MM.1S (cell line): ENCODE measurements around the gene GSTT2.

ENCODE experiments used
- DNase-seq: peaks from one replicate; pipeline ENCODE4 v3.0.0-alpha.2; 2015
- H2AFZ ChIP-seq: fragments of 300-600 bp; sonication (generic); 2 replicates; pipeline ENCODE4 v1.6.0; 2016; ENCODE audit warnings: antibody characterized with exemption, low read length
- H3F3A ChIP-seq: fragments of 300-600 bp; sonication (generic); 2 replicates; pipeline ENCODE4 v1.6.1; 2016; ENCODE audit warnings: mild to moderate bottlenecking, antibody characterized with exemption, low read length, moderate library complexity, mixed read lengths; ENCODE audit not compliant: insufficient read depth
- H3K27ac ChIP-seq: fragments of 300-600 bp; sonication (generic); 2 replicates; pipeline ENCODE4 v1.5.1; 2016; ENCODE audit warnings: mild to moderate bottlenecking, low read length
- H3K27me3 ChIP-seq: fragments of 300-600 bp; sonication (generic); replicated peaks from 2 replicates; pipeline ENCODE4 v1.6.0; 2016; ENCODE audit warnings: low read length; ENCODE audit not compliant: insufficient read depth
- H3K36me3 ChIP-seq: fragments of 300-600 bp; sonication (generic); replicated peaks from 2 replicates; pipeline ENCODE4 v1.6.1; 2016; ENCODE audit warnings: mild to moderate bottlenecking, low read length, mixed read lengths; ENCODE audit not compliant: insufficient read depth
- H3K4me1 ChIP-seq: fragments of 300-600 bp; sonication (generic); 2 replicates; pipeline ENCODE4 v1.6.1; 2016; ENCODE audit warnings: low read length, mixed read lengths
- H3K4me2 ChIP-seq: fragments of 300-600 bp; sonication (generic); 2 replicates; pipeline ENCODE4 v1.6.0; 2016; ENCODE audit warnings: low read depth, low read length
- H3K4me3 ChIP-seq: fragments of 300-600 bp; sonication (generic); 2 replicates; pipeline ENCODE4 v1.5.1; 2016; ENCODE audit warnings: low read length, mixed read lengths
- H3K79me2 ChIP-seq: fragments of 300-600 bp; sonication (generic); 2 replicates; pipeline ENCODE4 v1.6.1; 2016; ENCODE audit warnings: mixed run types, low read length, mixed read lengths
- H3K9ac ChIP-seq: fragments of 300-600 bp; sonication (generic); 2 replicates; pipeline ENCODE4 v1.6.1; 2016; ENCODE audit warnings: low read length, mixed read lengths
- H3K9me2 ChIP-seq: fragments of 300-600 bp; sonication (generic); replicated peaks from 2 replicates; pipeline ENCODE4 v1.6.1; 2016; ENCODE audit warnings: mild to moderate bottlenecking, low read length, mixed read lengths; ENCODE audit not compliant: insufficient read depth
- H3K9me3 ChIP-seq: fragments of 300-600 bp; sonication (generic); replicated peaks from 2 replicates; pipeline ENCODE4 v1.6.1; 2016; ENCODE audit warnings: mild to moderate bottlenecking, low read length, mixed read lengths; ENCODE audit not compliant: insufficient read depth
- H4K20me1 ChIP-seq: fragments of 300-600 bp; sonication (generic); 2 replicates; pipeline ENCODE4 v1.6.1; 2016; ENCODE audit warnings: mild to moderate bottlenecking, low read length, moderate library complexity, mixed read lengths; ENCODE audit not compliant: insufficient read depth
- EZH2 ChIP-seq: fragments of 300-600 bp; sonication (generic); optimal IDR thresholded peaks from 2 replicates; pipeline ENCODE3; 2017; ENCODE audit warnings: low read depth, mild to moderate bottlenecking, antibody characterized with exemption, low read length, mixed read lengths
- EZH2phosphoT487 ChIP-seq: fragments of 300-600 bp; sonication (generic); IDR thresholded peaks from 2 replicates; pipeline ENCODE4 v1.6.1; 2018; ENCODE audit warnings: antibody characterized with exemption, low read length
- TF ChIP-seq, protein P1 (sequence below): fragments of 300-600 bp; sonication (generic); IDR thresholded peaks from 2 replicates; pipeline ENCODE4 v1.5.1; 2016; ENCODE audit warnings: antibody characterized with exemption, low read length, mixed read lengths

The GSTT2 gene

DNA sequence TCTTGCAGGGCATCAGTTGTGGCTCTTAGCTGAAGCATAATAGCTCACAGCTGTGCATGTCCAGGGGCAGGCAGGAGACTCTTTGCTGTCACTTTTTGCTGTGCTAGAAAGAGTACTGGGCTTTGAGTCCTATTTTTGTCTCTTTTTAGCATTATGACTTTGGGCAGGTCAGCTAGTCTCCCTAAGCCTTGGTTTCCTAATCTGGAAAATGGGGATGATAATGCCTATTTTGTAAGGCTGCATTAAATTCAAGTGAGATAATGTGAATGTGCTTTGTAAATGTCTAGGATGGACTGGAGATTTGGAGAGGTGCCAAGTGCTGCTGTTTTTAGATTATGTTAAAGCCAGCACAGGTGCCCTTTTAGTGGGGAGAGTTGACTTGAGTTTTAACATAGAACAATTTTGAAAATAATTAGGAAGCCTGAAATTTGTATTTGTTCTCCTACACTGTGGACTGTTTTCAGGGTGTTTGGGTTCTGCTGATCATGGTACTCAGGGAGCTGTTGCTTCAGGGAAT lies 50.3 kb downstream of the GSTT2 start:
- no peak overlapping the region for H3K9ac ChIP-seq

More for the DNA sequence above, 50.3 kb downstream of the GSTT2 start:
- no peak overlapping the region for H3K4me2 ChIP-seq
- no peak overlapping the region for H2AFZ ChIP-seq
- H3K4me1 ChIP-seq: no peaks in the 10 kb centered on the region
- no peaks in the 10 kb centered on the region for H3K27me3 ChIP-seq
- no peak for TF ChIP-seq EZH2
- TF ChIP-seq, protein P1, sequence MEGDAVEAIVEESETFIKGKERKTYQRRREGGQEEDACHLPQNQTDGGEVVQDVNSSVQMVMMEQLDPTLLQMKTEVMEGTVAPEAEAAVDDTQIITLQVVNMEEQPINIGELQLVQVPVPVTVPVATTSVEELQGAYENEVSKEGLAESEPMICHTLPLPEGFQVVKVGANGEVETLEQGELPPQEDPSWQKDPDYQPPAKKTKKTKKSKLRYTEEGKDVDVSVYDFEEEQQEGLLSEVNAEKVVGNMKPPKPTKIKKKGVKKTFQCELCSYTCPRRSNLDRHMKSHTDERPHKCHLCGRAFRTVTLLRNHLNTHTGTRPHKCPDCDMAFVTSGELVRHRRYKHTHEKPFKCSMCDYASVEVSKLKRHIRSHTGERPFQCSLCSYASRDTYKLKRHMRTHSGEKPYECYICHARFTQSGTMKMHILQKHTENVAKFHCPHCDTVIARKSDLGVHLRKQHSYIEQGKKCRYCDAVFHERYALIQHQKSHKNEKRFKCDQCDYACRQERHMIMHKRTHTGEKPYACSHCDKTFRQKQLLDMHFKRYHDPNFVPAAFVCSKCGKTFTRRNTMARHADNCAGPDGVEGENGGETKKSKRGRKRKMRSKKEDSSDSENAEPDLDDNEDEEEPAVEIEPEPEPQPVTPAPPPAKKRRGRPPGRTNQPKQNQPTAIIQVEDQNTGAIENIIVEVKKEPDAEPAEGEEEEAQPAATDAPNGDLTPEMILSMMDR: no peak
- TF ChIP-seq EZH2phosphoT487: no peak
- no peaks in the 10 kb centered on the region for H3F3A ChIP-seq
- no peak for DNase-seq
- H4K20me1 ChIP-seq: no peaks in the 10 kb centered on the region
- H3K79me2 ChIP-seq: peaks cover 84% of the 10 kb centered on the region
- H3K4me3 ChIP-seq: no peak overlapping the region
- no peaks in the 10 kb centered on the region for H3K36me3 ChIP-seq
- H3K9me3 ChIP-seq: no peaks in the 10 kb centered on the region
- no peak overlapping the region for H3K27ac ChIP-seq
- H3K9me2 ChIP-seq: no peaks in the 10 kb centered on the region
